ENCODE results near the gene CREB5. TPM values are rescaled to one million over a fixed set of nuclear protein-coding genes. Genes with fewer than 3 reads are reported as not detected.

The CREB5 gene
- total RNA-seq, 1 experiment from 2014 or later = 2.1 TPM

- H3K4me3 ChIP-seq = no peak overlapping the region
- H3F3A ChIP-seq (ENCODE audit: insufficient read depth, low read depth) = peaks cover 14% of the 10 kb centered on the region
- no peaks in the 10 kb centered on the region for H3K79me2 ChIP-seq (ENCODE audit: low read depth)
- BruUV-seq (replicated peaks) = no TSS peak
- TF ChIP-seq EZH2 (IDR thresholded peaks at IDR 0.05; ENCODE audit: low read depth) (no peak), CTCF (conservative IDR thresholded peaks at IDR 0.05) (no peak)
- no peaks in the 10 kb centered on the region for H4K20me1 ChIP-seq (ENCODE audit: insufficient read depth)
- ChIA-PET CTCF (no interaction called here), POLR2A (ENCODE audit: unreplicated experiment) (no interaction called here)
- no peak overlapping the region; the same call in 1 of the 2 replicates for H3K4me2 ChIP-seq
- no peaks in the 10 kb centered on the region for H3K9me2 ChIP-seq (ENCODE audit: insufficient read depth)
- peaks cover 54% of the 10 kb centered on the region for H3K4me1 ChIP-seq (replicated peaks; ENCODE audit: insufficient read depth)
- H3K36me3 ChIP-seq (ENCODE audit: low read depth) = no peaks in the 10 kb centered on the region
- peak in 1 of 2 experiments; percentile 61 for DNase-seq
- H2AFZ ChIP-seq = no peak overlapping the region
- H3K27me3 ChIP-seq (ENCODE audit: insufficient read depth, low read depth) = no peaks in the 10 kb centered on the region
- H3K9me3 ChIP-seq (ENCODE audit: insufficient read depth, low read depth) = peaks cover 11% of the 10 kb centered on the region
- peak overlapping the region; percentile 99 for H3K27ac ChIP-seq
- intact Hi-C loops (cut with micrococcal nuclease; ENCODE audit: unreplicated experiment) = loop anchor here (10.0 kb wide), 1 partner anchor 568 kb away; no protein-coding TSS in a partner anchor
Observed at GRCh38 chr7:28613262-28613661, 200.9 kb downstream of the CREB5 start.

GRCh38 chr7:28615091-28615490, 202.8 kb downstream of the CREB5 start:
- H3K9me3 ChIP-seq (ENCODE audit: insufficient read depth, low read depth) = peaks cover 11% of the 10 kb centered on the region
- POLR2A ChIA-PET (ENCODE audit: unreplicated experiment) = no interaction called here
- peaks cover 14% of the 10 kb centered on the region for H3F3A ChIP-seq (ENCODE audit: insufficient read depth, low read depth)
- intact Hi-C loops (cut with micrococcal nuclease; ENCODE audit: unreplicated experiment) = loop anchor here (10.0 kb wide), 1 partner anchor 570 kb away; no protein-coding TSS in a partner anchor
- no peaks in the 10 kb centered on the region for H4K20me1 ChIP-seq (ENCODE audit: insufficient read depth)
- H3K4me1 ChIP-seq (replicated peaks; ENCODE audit: insufficient read depth) = peaks cover 43% of the 10 kb centered on the region
- no TSS peak for BruUV-seq (replicated peaks)
- H3K36me3 ChIP-seq (ENCODE audit: low read depth) = no peaks in the 10 kb centered on the region
- H3K4me3 ChIP-seq = no peak overlapping the region
- TF ChIP-seq CTCF (conservative IDR thresholded peaks at IDR 0.05) (no peak), EZH2 (IDR thresholded peaks at IDR 0.05; ENCODE audit: low read depth) (no peak)
- no peak for DNase-seq
- no peak overlapping the region for H3K27ac ChIP-seq
- no peaks in the 10 kb centered on the region for H3K79me2 ChIP-seq (ENCODE audit: low read depth)
- CTCF ChIA-PET = interaction anchor here (0.6 kb wide), 1 partner anchor 322 kb away, joined by 3 read pairs; no protein-coding TSS in a partner anchor
- no peaks in the 10 kb centered on the region for H3K27me3 ChIP-seq (ENCODE audit: insufficient read depth, low read depth)
- H3K4me2 ChIP-seq = no peak overlapping the region
- no peak overlapping the region for H2AFZ ChIP-seq
- H3K9me2 ChIP-seq (ENCODE audit: insufficient read depth) = no peaks in the 10 kb centered on the region

- CTCF ChIA-PET = no interaction called here
- POLR2A ChIA-PET (ENCODE audit: unreplicated experiment) = no interaction called here
- no peaks in the 10 kb centered on the region for H3K9me2 ChIP-seq (ENCODE audit: insufficient read depth)
- H3K27me3 ChIP-seq (ENCODE audit: insufficient read depth, low read depth) = no peaks in the 10 kb centered on the region
- no peak overlapping the region for H3K27ac ChIP-seq
- no peak for TF ChIP-seq EZH2 (IDR thresholded peaks at IDR 0.05; ENCODE audit: low read depth)
- no peak for TF ChIP-seq CTCF (conservative IDR thresholded peaks at IDR 0.05)
- H3K36me3 ChIP-seq (ENCODE audit: low read depth) = no peaks in the 10 kb centered on the region
- no peak for DNase-seq
- H3K79me2 ChIP-seq (ENCODE audit: low read depth) = no peaks in the 10 kb centered on the region
- H3K9me3 ChIP-seq (ENCODE audit: insufficient read depth, low read depth) = peaks cover 11% of the 10 kb centered on the region
- H3F3A ChIP-seq (ENCODE audit: insufficient read depth, low read depth) = peaks cover 3% of the 10 kb centered on the region; the same call in 1 of the 2 replicates
- H2AFZ ChIP-seq = no peak overlapping the region
- intact Hi-C loops (cut with micrococcal nuclease; ENCODE audit: unreplicated experiment) = loop anchor here (10.0 kb wide), 1 partner anchor 573 kb away; no protein-coding TSS in a partner anchor
- H3K4me2 ChIP-seq = no peak overlapping the region
- no TSS peak for BruUV-seq (replicated peaks)
- peaks cover 28% of the 10 kb centered on the region for H3K4me1 ChIP-seq (replicated peaks; ENCODE audit: insufficient read depth)
- H3K4me3 ChIP-seq = no peak overlapping the region
- H4K20me1 ChIP-seq (ENCODE audit: insufficient read depth) = no peaks in the 10 kb centered on the region
Observed at GRCh38 chr7:28617308-28617880, 205.1 kb downstream of the CREB5 start.
